Stimulated activated CD4-positive, alpha-beta T cell treated with anti-CD3 and anti-CD28 coated beads, TNF-alpha, amount 100 ng/mL, for 48 hours (primary cell): Measurements from ENCODE around the gene KLHL3.
A peak's percentile ranks its signal among the peaks of the same experiment; 100 is the strongest.
"Not testable (repeated sequence)": the region's sequence is repeated elsewhere in the genome, so short reads cannot be mapped to it uniquely, and the experiment has no call there.

ENCODE experiments used
- DNase-seq, 3 donors: peaks; one replicate each; pipeline ENCODE4 v3.0.0-alpha.2; 2020; ENCODE audit warnings: low read depth in 3 of 3

Gene KLHL3

GRCh38 chr5:137668637-137669036 lies 67.3 kb downstream of the KLHL3 start:
- DNase-seq = no peak

- DNase-seq = no peak
Measured at GRCh38 chr5:137667341-137667740, 68.5 kb downstream of the KLHL3 start.

- DNase-seq = no peak
Measured at GRCh38 chr5:137666901-137667300, 69.0 kb downstream of the KLHL3 start.

- no peak for DNase-seq
Measured at GRCh38 chr5:137666461-137666850, 69.4 kb downstream of the KLHL3 start.

GRCh38 chr5:137665678-137666460 lies 70.0 kb downstream of the KLHL3 start:
- peak in 2 of 3 donors; percentile 4 to 8 for DNase-seq

GRCh38 chr5:137660349-137660817 lies 75.5 kb downstream of the KLHL3 start:
- peak; percentile 39 to 53 (median 43) for DNase-seq

- DNase-seq = no peak
Measured at GRCh38 chr5:137659209-137659608, 76.7 kb downstream of the KLHL3 start.

- no peak for DNase-seq
Measured at GRCh38 chr5:137658324-137658723, 77.6 kb downstream of the KLHL3 start.

- no peak for DNase-seq
Measured at GRCh38 chr5:137657073-137657472, 78.8 kb downstream of the KLHL3 start.

- DNase-seq = no peak
Measured at GRCh38 chr5:137656558-137656957, 79.3 kb downstream of the KLHL3 start.

GRCh38 chr5:137651022-137651421 lies 84.9 kb downstream of the KLHL3 start:
- DNase-seq = no peak

- DNase-seq = no peak
Measured at GRCh38 chr5:137649228-137649935, 86.5 kb downstream of the KLHL3 start.

GRCh38 chr5:137648361-137648760 lies 87.5 kb downstream of the KLHL3 start:
- no peak for DNase-seq

GRCh38 chr5:137647401-137647800 lies 88.5 kb downstream of the KLHL3 start:
- DNase-seq = no peak

GRCh38 chr5:137646761-137647160 lies 89.1 kb downstream of the KLHL3 start:
- DNase-seq = no peak

- not testable (repeated sequence) for DNase-seq
Measured at GRCh38 chr5:137643081-137643480, 92.8 kb downstream of the KLHL3 start.

GRCh38 chr5:137642091-137642490 lies 93.8 kb downstream of the KLHL3 start:
- no peak for DNase-seq

GRCh38 chr5:137641148-137641547 lies 94.7 kb downstream of the KLHL3 start:
- DNase-seq = no peak

- no peak for DNase-seq
Measured at GRCh38 chr5:137639645-137640044, 96.2 kb downstream of the KLHL3 start.

GRCh38 chr5:137638841-137639240 lies 97.0 kb downstream of the KLHL3 start:
- no peak for DNase-seq

GRCh38 chr5:137636830-137637714 lies 98.8 kb downstream of the KLHL3 start:
- no peak for DNase-seq

GRCh38 chr5:137636099-137636498 lies 99.8 kb downstream of the KLHL3 start:
- no peak for DNase-seq
